A549 (cell line): Measurements from ENCODE around the gene KLF3. TPM values are rescaled to one million over a fixed set of nuclear protein-coding genes. Genes with fewer than 3 reads are reported as not detected.

Experiments used
- ATAC-seq, 2 experiments: fragments of 200-7000 bp in 1 of 2; fragments of >200 bp in 1 of 2; cut with Nextera tagmentation in 1 of 2; cut with Tn5 transposase in 1 of 2; 3 replicates each; pipeline versions ENCODE4 v1.8.0 to v1.9.1; 2018 to 2020; ENCODE audit warnings: mild to moderate bottlenecking in 1 of 2, moderate library complexity in 1 of 2
- CTCF ChIA-PET: fragments of 300-600 bp; sonication (Branson Sonifier 250); formaldehyde crosslinking; extraction: SDS; loops from one replicate; lab custom pipeline; 2021; ENCODE audit warnings: antibody characterized with exemption, inconsistent platforms; lab: Yijun Ruan, JAX
- POLR2A ChIA-PET: fragments of 350-600 bp; formaldehyde crosslinking; extraction: SDS; loops from one replicate; lab custom pipeline; 2021; ENCODE audit warnings: antibody characterized with exemption, inconsistent platforms; lab: Yijun Ruan, JAX
- DNase-seq, 2 experiments: peaks; one replicate each; pipeline versions ENCODE4 v3.0.0 to v3.0.0-alpha.2; 2011 to 2016; ENCODE audit warnings: low read depth in 1 of 2, low spot score in 1 of 2
- FAIRE-seq: peaks from 2 replicates; lab custom pipeline; 2011; peaks lifted over from hg19 to GRCh38; lab: Jason Lieb, UNC
- H3K27ac ChIP-seq, 2 experiments: fragments of >200 bp; sonication (Bioruptor Twin); formaldehyde crosslinking; 3 replicates each; pipeline ENCODE4 v1.5.1; 2016 to 2017
- H3K4me1 ChIP-seq: fragments of >200 bp; sonication (Bioruptor Twin); formaldehyde crosslinking; 3 replicates; pipeline ENCODE4 v1.6.1; 2016
- H3K4me2 ChIP-seq: fragments of >200 bp; sonication (Bioruptor Twin); formaldehyde crosslinking; 3 replicates; pipeline ENCODE4 v1.6.1; 2016
- H3K4me3 ChIP-seq: fragments of >200 bp; sonication (Bioruptor Twin); formaldehyde crosslinking; 3 replicates; pipeline ENCODE4 v1.5.1; 2016
- H3K9me3 ChIP-seq: fragments of >200 bp; sonication (Bioruptor Twin); formaldehyde crosslinking; 3 replicates; pipeline ENCODE4 v1.6.1; 2016
- ATOH8 ChIP-seq: fragments of 250-450 bp; sonication (Bioruptor Pico); IDR thresholded peaks from 2 replicates; pipeline ENCODE4 v1.5.0; 2020; ENCODE audit warnings: low read depth, mild to moderate bottlenecking, moderate library complexity
- BCL3 ChIP-seq: fragments of >200 bp; sonication (Bioruptor Twin); formaldehyde crosslinking; IDR thresholded peaks from 3 replicates; pipeline ENCODE4 v1.6.1; 2016
- CBX8 ChIP-seq: fragments of 200-600 bp; sonication (generic); IDR thresholded peaks from 2 replicates; pipeline ENCODE4 v1.6.1; 2016
- CTCF ChIP-seq: fragments of >200 bp; sonication (Bioruptor Twin); formaldehyde crosslinking; IDR thresholded peaks from 3 replicates; pipeline ENCODE4 v1.5.1; 2016
- E2F6 ChIP-seq: IDR thresholded peaks from 2 replicates; pipeline ENCODE4 v1.6.1; 2012; ENCODE audit warnings: low read depth, borderline replicate concordance
- EHMT2 ChIP-seq: fragments of 200-600 bp; sonication (generic); IDR thresholded peaks from 2 replicates; pipeline ENCODE4 v1.6.1; 2016; ENCODE audit warnings: antibody characterized with exemption, low read depth, mild to moderate bottlenecking, moderate library complexity
- FOSB ChIP-seq: fragments of 250-450 bp; sonication (Bioruptor Pico); IDR thresholded peaks from 2 replicates; pipeline ENCODE4 v1.5.0; 2020; ENCODE audit warnings: mild to moderate bottlenecking, moderate library complexity
- FOSL2 ChIP-seq, 2 experiments: fragments of 450-650 bp in 1 of 2; fragments of >200 bp in 1 of 2; sonication (Bioruptor Twin) in 1 of 2; formaldehyde crosslinking; IDR thresholded peaks; 2 replicates each; pipeline versions ENCODE4 v1.5.0 to v1.6.1; 2016 to 2020; ENCODE audit warnings: mild to moderate bottlenecking in 1 of 2, moderate library complexity in 1 of 2
- HES2 ChIP-seq: fragments of >200 bp; sonication (Bioruptor Twin); formaldehyde crosslinking; IDR thresholded peaks from 2 replicates; pipeline ENCODE4 v1.6.1; 2016
- HEYL ChIP-seq: fragments of 250-450 bp; sonication (Bioruptor Pico); IDR thresholded peaks from 2 replicates; pipeline ENCODE4 v1.8.0; 2021; ENCODE audit warnings: mild to moderate bottlenecking, moderate library complexity
- HOXB5 ChIP-seq: fragments of 250-450 bp; sonication (Bioruptor Pico); IDR thresholded peaks from 2 replicates; pipeline ENCODE4 v1.5.0; 2020; ENCODE audit warnings: mild to moderate bottlenecking, moderate library complexity
- JUNB ChIP-seq: fragments of >200 bp; sonication (Bioruptor Twin); formaldehyde crosslinking; IDR thresholded peaks from 2 replicates; pipeline ENCODE4 v1.6.1; 2016
- KDM5A ChIP-seq: fragments of 200-600 bp; sonication (generic); IDR thresholded peaks from 2 replicates; pipeline ENCODE4 v1.6.1; 2016; ENCODE audit warnings: antibody characterized with exemption, mild to moderate bottlenecking
- NFE2L2 ChIP-seq: fragments of 150-350 bp; conservative IDR thresholded peaks from 2 replicates; pipeline ENCODE4 v1.6.1; 2014; ENCODE audit warnings: low read length
- NPAS2 ChIP-seq: fragments of 250-450 bp; sonication (Bioruptor Pico); IDR thresholded peaks from 2 replicates; pipeline ENCODE4 v1.8.0; 2022; ENCODE audit warnings: mild to moderate bottlenecking, moderate library complexity, borderline replicate concordance
- PHF8 ChIP-seq: fragments of 200-600 bp; sonication (generic); IDR thresholded peaks from 2 replicates; pipeline ENCODE4 v1.6.1; 2016; ENCODE audit warnings: low read depth, mild to moderate bottlenecking, antibody characterized with exemption, moderate library complexity, borderline replicate concordance
- POLR2A ChIP-seq: IDR thresholded peaks from 2 replicates; pipeline ENCODE4 v1.6.1; 2012; ENCODE audit warnings: mild to moderate bottlenecking, low read length
- RNF2 ChIP-seq: fragments of 200-600 bp; sonication (generic); IDR thresholded peaks from 2 replicates; pipeline ENCODE4 v1.6.1; 2016; ENCODE audit warnings: low read depth, mild to moderate bottlenecking, antibody characterized with exemption, moderate library complexity, borderline replicate concordance
- SMC3 ChIP-seq: fragments of >200 bp; sonication (Bioruptor Twin); formaldehyde crosslinking; IDR thresholded peaks from 3 replicates; pipeline ENCODE4 v1.6.1; 2018; ENCODE audit warnings: inconsistent platforms
- TP53 ChIP-seq: fragments of 250-450 bp; sonication (Bioruptor Pico); IDR thresholded peaks from 2 replicates; pipeline ENCODE4 v1.5.0; 2021; ENCODE audit warnings: mild to moderate bottlenecking, moderate library complexity
- ZC3H11A ChIP-seq: fragments of 450-650 bp; IDR thresholded peaks from 2 replicates; pipeline ENCODE4 v1.6.1; 2014; ENCODE audit warnings: antibody characterized with exemption, mild to moderate bottlenecking
- ZSCAN20 ChIP-seq: fragments of 250-450 bp; sonication (Bioruptor Pico); IDR thresholded peaks from 2 replicates; pipeline ENCODE4 v1.8.0; 2022; ENCODE audit warnings: mild to moderate bottlenecking, moderate library complexity
- WGBS: methylation state at CpG from one replicate; pipeline ENCODE4 v1.1.6; 2017; ENCODE audit errors: missing lambda C conversion rate; 5-methylcytosine and 5-hydroxymethylcytosine counted together
- polyA plus RNA-seq, 4 experiments: library from polyadenylated mRNA; depleted of rRNA in 3 of 4; stranded (reverse); fragments of >200 nt; fragmentation: RNase III in 1 of 4; extraction: RNeasy Plus Mini Kit Qiagen cat#74134 plus additional on column Dnase treatment in 1 of 4; gene quantifications; 2 replicates in 3 of 4; 3 replicates in 1 of 4; pipeline ENCODE4 v1.2.3, GENCODE V29; 2011 to 2017

The KLF3 gene
- polyA plus RNA-seq, 2 of the 4 experiments (the other 2 are of a cell fraction), result 11.2 to 29.6 TPM

GRCh38 chr4:38734446-38734845 is 70.4 kb downstream of the KLF3 start:
- ChIA-PET CTCF (interaction anchor here (1.2 to 4.7 kb wide), 2 partner anchors 555 to 672 kb away, joined by 4 to 26 read pairs; no protein-coding TSS in a partner anchor), POLR2A (no interaction called here)
- Histone ChIP-seq H3K9me3 (no peaks in the 10 kb centered on the region), H3K4me1 (0 out of 3 replicates have a peak, but pooled peaks cover 4% of the 10 kb centered on the region), H3K4me2 (no peak overlapping the region), H3K4me3 (no peak overlapping the region), H3K27ac (no peak overlapping the region)
- FAIRE-seq, result no peak
- DNase-seq, result no peak
- 63% methylated on average over 5 of the region's 5 CpGs for WGBS
- no peak for TF ChIP-seq HES2
- TF ChIP-seq CTCF, result no peak
- TF ChIP-seq EHMT2, result no peak
- no peak for TF ChIP-seq NPAS2 (CRISPR knock-in tag)
- TF ChIP-seq PHF8, result no peak
- no peak for TF ChIP-seq BCL3
- TF ChIP-seq NFE2L2, result no peak
- TF ChIP-seq POLR2A, result no peak
- no peak for TF ChIP-seq FOSB (CRISPR knock-in tag)
- no peak for TF ChIP-seq RNF2
- no peak for TF ChIP-seq JUNB
- TF ChIP-seq ZC3H11A, result no peak
- ATAC-seq, result no peak

- ATAC-seq (no peak), DNase-seq (no peak), FAIRE-seq (no peak)
- Histone ChIP-seq H3K27ac (no peak overlapping the region), H3K4me3 (no peak overlapping the region), H3K4me2 (no peak overlapping the region), H3K4me1 (0 out of 3 replicates have a peak, but pooled peaks cover 4% of the 10 kb centered on the region), H3K9me3 (no peaks in the 10 kb centered on the region)
- CTCF ChIA-PET, result interaction anchor here (1.2 to 4.7 kb wide), 2 partner anchors 556 to 673 kb away, joined by 4 to 26 read pairs; no protein-coding TSS in a partner anchor
- TF ChIP-seq FOSL2 (IDR thresholded peaks at IDR 0.05), result no peak
- TF ChIP-seq FOSL2 (CRISPR knock-in tag; IDR thresholded peaks at IDR 0.05), result no peak
- TF ChIP-seq TP53 (CRISPR knock-in tag), result no peak
- no peak for TF ChIP-seq SMC3
- TF ChIP-seq HOXB5, result no peak
- no peak for TF ChIP-seq KDM5A
- TF ChIP-seq ATOH8 (CRISPR knock-in tag), result no peak
- no peak for TF ChIP-seq CBX8
- TF ChIP-seq RNF2, result no peak
- no peak for TF ChIP-seq E2F6
- no peak for TF ChIP-seq HEYL (CRISPR knock-in tag)
- no peak for TF ChIP-seq ZSCAN20
- 81% methylated on average over 2 of the region's 2 CpGs for WGBS
- POLR2A ChIA-PET, result no interaction called here
Measured at GRCh38 chr4:38734911-38735310, 70.9 kb downstream of the KLF3 start.
